Gastrocnemius medialis (tissue), 4 donors: ENCODE data around the gene IMPG2.

Experiments
- POLR2A ChIP-seq, 2 donors: fragments of 450-650 bp; IDR thresholded peaks; one replicate each; pipeline ENCODE4 v1.6.1; 2017; ENCODE audit warnings: antibody characterized with exemption in 2 of 2, mild to moderate bottlenecking in 2 of 2, moderate library complexity in 2 of 2
- TF ChIP-seq, protein P1 (sequence below), 5 experiments: fragments of 450-650 bp in 3 of 5; fragments of 200-600 bp in 2 of 5; sonication (generic) in 2 of 5; IDR thresholded peaks in 4 of 5; conservative IDR thresholded peaks in 1 of 5; 1 replicate in 4 of 5; 2 replicates in 1 of 5; pipeline ENCODE4 v1.5.1; 2016 to 2019; ENCODE audit warnings: antibody characterized with exemption in 5 of 5, mild to moderate bottlenecking in 3 of 5, moderate library complexity in 3 of 5

DNA sequence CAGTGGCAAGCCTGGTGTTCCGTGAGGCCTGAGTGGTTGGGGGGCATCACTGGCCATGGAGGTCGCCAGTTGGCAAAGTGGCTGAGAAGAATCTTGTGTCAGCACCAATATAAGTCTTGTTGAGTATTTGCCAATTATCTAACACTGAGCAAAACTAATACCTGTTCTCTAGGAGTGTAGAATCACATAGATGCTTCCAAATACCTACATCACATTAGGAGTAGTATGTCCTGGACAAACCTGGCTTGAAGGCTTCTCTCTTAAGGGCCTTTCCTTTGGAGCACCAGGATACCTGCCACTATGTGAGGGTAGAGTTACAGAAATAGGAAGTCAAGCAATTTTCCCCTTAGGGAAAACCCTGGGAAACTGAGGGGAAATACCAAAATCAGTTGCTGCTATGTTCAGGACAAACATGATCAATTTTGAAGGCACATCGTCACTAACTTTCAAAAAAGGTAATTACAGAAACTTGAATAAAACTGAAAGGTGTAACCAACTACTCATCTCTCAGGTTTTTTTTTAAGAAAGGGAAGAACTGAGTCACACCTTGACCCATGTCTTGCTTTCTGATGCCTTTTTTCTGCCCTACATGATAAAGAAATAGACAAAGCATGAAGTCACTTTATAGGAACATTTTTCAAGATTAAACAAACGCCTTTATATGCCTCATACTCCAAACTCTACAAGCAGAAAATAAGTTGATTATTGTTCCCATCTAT, 100.4 kb downstream of the IMPG2 start:
- TF ChIP-seq, protein P1, sequence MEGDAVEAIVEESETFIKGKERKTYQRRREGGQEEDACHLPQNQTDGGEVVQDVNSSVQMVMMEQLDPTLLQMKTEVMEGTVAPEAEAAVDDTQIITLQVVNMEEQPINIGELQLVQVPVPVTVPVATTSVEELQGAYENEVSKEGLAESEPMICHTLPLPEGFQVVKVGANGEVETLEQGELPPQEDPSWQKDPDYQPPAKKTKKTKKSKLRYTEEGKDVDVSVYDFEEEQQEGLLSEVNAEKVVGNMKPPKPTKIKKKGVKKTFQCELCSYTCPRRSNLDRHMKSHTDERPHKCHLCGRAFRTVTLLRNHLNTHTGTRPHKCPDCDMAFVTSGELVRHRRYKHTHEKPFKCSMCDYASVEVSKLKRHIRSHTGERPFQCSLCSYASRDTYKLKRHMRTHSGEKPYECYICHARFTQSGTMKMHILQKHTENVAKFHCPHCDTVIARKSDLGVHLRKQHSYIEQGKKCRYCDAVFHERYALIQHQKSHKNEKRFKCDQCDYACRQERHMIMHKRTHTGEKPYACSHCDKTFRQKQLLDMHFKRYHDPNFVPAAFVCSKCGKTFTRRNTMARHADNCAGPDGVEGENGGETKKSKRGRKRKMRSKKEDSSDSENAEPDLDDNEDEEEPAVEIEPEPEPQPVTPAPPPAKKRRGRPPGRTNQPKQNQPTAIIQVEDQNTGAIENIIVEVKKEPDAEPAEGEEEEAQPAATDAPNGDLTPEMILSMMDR (IDR thresholded peaks at IDR 0.05 in 4 of 5, conservative IDR thresholded peaks at IDR 0.05 in 1 of 5) = no peak
- no peak for TF ChIP-seq POLR2A (IDR thresholded peaks at IDR 0.05)
